Medulla oblongata (tissue), 1 donor: ENCODE data around the gene VPS39.

Experiments used
- DNase-seq: peaks from one replicate; pipeline ENCODE4 v3.0.0-alpha.2; 2015; ENCODE audit errors: extremely low spot score

The VPS39 gene

DNA sequence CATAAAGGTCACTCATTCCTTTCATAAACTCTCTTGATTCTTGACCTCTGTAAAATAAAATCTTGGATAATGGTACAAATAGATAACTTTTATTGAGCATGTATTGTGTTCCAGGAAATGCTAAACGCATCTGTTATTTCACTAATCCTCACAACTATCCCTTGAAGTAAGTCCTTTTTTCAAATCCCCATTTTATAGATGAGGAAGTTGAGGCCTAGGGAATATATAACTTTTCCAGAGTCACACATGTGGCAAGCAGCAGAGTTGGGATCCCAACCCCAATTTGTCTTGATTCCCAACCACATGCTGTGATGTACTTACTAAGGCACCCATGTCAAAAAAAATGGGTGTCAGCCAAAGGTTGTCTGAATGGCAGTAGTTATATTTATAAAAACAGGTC lies 6.3 kb downstream of the VPS39 start:
- no peak for DNase-seq

DNA sequence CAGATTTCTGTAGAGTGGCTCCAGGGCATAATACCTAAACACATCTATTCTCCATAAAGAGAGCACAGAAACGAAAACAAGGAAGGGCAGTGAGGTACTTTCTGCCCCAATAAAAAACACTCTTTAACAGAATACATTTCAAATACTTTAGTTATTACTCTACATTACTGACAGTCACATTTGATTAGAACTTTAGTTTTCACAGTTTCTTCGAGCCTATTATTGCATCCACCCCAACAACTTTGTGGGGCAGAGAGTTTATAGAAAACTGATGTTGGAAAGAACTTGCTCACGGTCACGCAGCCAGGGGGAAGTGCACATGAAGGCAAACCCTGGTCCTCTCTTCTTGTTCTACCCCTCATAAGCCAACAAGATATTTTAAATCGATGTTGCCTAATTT lies 9.0 kb downstream of the VPS39 start:
- no peak for DNase-seq

DNA sequence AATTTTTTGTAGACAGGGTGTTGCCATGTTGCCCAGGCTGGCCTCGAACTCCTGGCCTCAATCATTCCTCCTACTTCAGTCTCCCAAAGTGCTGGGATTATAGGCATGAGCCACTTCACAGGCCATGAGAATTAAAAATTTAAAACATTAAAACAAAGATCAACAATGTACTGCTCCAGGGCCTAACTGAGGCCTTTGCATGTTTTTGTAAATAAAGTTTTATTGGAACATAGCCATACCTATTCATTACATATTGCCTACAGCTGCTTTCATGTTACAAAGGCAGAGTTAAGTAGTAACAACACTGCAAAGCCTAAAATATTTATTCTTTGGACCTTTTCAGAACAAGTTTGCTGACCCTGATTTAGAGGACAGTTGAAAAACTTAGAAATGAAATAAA lies 9.6 kb downstream of the VPS39 start:
- DNase-seq: no peak

DNA sequence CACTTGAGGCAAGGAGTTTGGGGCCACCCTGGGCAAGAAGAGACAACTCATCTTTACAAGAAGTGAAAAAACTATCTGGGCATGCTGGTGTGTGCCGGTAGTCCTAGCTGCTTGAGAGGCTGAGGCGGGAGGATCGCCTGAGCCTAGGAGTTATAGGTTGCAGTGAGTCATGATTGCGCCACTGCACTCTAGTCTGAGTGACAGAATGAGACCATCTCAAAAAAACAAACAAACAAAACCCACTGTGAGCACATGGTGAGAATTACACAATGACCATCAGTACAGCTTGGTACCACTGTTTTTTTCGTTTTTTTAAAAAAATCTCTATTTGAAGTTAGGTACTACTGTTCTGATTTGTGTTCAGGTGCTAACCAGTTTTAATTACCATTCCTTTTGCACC lies 13.6 kb downstream of the VPS39 start:
- no peak for DNase-seq

DNA sequence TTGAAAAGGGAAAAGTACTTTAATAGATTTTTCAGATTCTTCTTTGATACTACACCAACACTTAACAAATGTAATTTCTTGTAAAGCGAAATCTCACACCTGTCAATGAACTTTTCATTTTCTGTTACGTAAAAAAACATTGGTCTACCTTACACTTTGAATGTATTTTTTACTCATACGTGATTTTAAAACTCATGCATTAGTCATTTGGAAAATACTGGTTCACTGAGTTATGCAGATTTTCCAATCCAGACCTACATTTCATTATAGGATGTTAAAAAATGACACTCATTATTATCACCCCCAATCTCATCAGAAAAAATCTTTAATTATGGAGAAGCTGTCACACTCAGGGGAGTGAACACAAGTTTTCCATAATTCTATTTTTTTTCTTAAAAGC lies 14.7 kb downstream of the VPS39 start:
- no peak for DNase-seq

DNA sequence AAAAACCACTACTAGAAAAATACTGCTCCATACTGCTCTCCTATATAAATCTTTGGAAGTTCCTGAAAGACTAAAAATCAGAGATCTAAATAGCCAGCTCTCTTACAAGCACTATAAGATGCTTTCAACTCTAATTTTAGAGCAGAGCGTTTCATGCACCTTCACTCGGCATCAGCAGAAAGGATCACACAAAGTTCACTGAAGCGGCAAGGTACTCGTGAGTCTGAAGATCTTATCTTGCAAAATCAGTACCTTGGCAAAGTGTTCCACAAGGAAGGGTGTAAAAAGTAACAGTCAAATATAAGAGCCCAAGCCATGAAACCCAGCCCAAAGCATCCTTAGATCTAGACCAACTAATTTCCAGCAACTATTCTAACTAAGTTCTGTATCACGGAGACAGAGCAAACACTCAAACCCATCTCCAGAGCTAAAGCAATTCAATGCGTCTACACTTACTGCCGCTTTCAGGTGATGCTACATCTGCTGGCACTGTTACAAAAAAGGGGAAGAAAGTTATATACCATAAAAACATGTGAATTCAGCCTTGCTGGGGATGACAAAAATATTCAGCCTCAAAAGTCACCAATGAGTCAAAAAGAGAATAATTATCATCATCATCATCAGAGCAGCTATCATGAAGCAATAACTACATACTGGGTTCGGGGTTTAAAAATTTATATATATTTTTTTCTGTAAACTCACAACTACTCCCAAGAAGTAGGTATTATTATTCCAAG lies 16.3 kb downstream of the VPS39 start:
- DNase-seq: no peak

DNA sequence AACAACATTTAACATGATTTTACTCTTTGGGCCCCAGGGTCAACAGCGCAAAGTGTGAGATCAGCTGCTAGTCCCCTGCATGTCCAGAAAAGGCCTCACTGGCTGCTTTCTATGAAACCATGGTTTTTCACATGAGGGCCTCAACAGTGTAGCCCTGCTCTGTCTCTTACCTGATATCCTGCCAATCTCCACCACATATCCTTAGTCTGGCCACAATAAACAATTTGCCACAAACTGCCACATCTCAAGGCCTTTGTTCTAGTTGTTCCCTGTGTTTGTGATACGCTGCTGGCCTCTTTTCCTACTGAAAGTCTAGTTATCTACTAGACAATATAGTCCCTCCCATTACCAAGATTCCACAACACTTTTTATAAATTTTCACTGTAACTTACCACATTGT lies 17.7 kb downstream of the VPS39 start:
- DNase-seq: no peak

DNA sequence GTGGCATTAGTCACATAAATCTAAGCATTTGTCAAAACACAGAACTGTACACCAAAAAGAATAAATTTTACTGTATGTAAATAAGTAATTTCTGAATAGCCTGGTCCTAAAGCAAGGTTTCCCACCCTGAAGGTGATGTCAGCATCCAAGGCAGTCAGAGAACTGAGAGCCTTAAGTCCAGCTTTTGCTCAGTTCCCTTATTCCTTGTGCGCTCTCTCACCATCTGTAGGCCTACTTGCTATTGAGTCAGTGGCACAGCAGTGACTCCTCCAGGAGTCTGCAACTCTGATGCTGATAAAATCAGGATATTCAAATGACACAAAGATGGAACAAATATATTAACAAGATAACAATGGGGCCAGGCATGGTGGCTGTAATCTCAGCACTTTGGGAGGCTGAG lies 22.3 kb downstream of the VPS39 start:
- no peak for DNase-seq

DNA sequence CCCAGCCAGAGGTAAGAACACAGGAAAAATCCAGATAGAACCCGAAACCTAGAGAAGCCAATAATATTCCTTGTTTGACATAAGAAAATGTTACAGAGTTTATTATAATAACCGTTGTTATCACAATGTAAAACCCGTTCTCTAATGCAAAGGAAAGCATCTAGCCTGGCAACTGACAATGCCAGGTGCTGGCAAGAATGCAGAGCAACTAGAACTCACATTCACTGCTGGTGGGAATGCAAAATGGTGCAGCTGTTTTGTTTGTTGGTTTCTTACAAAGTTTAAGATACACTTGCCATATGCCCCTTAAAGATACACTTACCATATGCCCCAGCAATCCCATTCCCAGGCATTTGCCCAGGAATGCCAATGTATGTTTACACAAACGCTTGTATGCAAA lies 23.4 kb downstream of the VPS39 start:
- DNase-seq: no peak

DNA sequence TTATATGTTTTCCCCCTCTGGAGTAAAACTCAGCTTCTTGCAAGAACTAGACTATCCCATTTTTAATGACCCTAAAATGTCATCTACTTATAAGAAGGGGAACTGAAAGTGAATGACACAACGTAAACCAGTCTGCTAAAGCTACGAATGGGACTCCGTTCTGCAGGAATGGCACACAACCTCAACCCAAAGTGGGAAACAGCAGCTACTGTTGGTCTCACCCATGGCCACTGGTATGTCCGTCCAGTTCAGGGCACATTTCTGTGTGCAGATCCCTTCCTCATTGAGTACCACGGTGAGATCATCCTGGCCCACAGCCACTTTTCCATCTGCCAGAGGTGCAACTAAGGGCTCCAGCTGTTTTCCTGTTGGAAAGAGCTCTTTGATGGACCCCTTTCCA lies 23.8 kb downstream of the VPS39 start:
- peak; percentile 59 for DNase-seq

DNA sequence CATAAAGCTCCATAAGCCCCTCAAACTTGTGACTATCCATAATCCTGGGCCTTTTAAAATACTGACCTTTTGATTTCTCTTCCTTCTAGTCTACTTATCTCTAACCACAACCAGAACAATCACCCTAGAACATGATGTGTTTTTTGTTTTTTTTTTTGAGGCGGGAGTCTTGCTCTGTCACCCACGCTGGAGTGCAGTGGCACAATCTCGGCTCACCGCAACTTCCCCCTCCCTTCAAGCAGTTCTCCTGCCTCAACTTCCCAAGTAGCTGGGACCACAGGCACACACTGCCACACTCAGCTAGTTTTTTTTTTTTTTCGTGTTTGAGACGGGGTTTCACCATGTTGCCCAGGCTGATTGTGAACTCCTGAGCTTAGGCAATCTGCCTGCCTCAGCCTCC lies 25.1 kb downstream of the VPS39 start:
- peak; percentile 24 for DNase-seq

DNA sequence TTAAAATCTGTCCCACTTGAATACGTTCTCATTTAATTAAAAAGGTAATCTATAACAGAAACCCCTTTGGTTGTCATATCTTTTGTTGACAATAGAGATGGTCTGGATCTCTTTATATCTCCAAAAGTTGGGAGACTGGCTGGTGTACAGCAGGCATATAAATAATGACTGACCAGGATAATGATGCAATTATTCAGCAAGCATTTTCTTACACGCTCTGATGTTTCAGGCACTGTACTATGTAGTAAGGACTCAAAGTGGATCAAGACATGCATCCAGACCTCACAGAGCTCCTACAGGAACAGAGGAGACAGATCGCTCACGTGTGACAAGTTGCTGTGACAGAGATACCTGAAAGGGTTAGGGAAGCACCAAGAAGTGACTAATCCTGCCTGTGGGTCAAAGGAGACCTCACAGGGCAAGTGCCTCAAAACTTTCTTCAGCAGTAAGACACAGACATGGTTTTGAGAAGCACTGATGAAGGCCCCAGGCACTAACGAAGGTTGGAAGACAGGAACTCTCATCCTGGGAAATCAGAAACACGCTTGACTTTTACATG lies 25.7 kb downstream of the VPS39 start:
- DNase-seq: no peak

DNA sequence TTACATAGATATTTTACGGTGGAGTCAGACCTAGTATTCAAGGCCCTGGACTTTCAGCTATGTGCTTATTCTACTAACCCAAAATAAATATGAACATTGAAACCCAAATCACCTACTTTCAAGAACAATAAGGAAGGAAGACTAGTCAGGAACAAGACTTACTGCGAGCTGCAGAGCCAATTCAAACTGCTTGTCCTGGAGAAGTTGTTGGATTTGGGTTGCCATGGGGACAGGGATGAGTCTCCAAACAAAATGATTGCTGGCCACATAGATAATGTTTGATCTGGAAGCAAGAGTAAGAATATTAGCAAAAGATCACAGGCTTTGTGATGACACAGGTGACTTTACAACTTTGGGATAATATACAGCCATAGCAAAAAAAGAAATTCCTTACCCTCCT lies 30.0 kb downstream of the VPS39 start:
- DNase-seq: no peak

DNA sequence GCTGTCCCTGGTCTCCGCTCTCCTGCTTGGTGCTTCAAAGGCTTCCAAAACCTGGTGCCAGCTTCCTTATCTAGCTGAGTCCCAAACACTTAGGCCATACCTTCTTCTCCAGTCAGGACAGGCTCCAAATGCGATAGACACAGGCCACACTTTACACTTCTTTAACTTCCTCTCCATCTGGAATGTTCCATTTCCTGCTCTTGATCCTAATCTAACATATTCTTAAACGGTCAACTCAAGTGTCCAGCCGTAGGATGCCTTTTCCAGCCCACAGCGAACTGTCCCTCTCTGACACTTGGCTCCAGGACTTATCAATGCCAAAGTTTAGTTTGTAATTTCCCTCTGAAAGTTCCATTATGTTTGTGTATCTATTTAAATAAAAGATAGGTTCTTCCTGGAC lies 32.4 kb downstream of the VPS39 start:
- DNase-seq: no peak

DNA sequence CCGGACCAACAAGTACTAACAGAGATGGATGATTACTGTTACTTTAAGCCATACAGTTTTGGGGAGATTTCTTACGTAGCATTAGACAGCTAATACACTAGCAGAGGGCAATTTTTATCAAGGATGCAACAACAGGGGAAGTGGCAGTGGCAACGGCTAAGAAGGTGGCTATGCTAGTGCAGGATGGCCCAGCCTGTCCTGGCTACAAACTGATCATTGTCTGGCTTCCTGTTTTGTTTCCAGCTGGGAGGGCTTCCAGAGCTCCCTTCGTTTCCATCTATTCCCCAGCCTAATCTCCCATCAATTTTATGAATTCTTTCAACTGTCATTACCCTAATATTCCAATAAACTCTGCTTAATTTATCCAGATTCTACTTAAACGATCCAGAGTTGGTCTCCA lies 35.6 kb downstream of the VPS39 start:
- no peak for DNase-seq

DNA sequence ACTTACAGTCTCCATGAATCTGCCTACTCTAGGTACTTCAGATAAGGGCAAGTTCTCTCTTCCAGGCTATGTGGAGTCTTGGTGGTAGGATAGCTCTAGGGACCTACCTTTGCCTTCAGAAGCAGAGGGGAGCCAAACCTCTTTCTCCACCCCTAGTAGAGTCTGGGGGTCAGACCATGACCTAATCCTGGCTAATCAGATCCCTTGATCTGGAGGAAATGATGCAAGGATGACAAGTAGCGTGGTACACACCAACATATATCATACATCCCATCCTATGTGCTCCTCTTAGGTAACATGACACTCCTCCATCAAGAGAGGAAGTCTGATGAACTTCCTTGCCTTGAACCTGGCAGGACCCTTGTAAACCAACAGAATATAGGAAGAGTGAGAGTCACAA lies 36.3 kb downstream of the VPS39 start:
- DNase-seq: no peak

DNA sequence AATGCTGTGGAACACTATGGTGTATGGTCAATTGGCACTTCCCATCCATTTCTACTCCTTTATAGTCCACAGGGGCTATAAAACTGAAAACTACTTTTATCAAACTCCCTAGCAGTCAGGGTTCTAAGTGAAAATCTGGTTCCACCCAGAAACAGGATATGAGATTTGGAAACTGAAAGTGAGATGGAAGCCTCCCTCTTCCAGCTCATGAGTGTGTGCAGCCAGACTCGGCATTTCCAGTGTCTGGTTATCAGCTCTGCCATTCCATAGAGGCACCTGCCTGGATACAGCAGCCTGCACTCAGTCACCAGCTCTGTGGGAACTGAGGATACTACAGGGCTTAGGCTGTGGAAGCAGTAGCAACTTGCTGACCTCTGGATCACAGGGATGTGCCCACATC lies 37.0 kb downstream of the VPS39 start:
- peak; percentile 12 for DNase-seq

DNA sequence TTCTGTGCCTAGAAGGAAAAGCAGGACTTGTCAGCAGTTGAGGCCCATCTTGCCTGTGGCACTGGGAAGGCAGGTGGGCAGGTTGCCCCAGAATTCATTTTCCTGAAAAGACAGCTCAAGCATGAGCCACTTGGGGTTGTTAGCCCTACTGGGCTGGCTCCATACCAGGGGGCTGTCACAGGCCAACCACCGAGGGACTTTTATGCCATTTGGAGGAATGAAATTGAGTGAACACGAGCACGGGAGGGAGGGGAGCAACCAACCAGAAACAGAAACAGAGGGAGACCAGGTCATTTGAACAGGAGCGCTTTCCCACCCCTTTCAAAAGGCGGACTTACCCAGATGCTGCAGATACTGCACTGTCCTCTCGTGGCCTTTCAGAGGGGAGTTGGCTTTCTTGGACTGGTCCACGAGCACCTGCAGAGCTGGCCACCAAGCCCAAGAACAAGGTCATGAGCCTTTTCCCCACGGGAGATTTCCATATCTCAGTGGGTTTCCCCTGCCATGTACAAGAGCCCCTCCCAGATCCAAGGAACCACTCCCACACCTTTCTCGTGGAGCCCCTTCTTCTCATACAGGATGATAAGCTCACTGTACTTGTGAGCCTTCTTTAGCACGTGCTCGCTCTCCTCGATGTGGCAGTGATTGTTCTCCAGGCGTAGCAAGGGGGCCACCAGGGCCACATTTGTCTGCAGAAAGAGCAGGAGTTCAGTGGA lies 41.7 kb downstream of the VPS39 start:
- DNase-seq: no peak

DNA sequence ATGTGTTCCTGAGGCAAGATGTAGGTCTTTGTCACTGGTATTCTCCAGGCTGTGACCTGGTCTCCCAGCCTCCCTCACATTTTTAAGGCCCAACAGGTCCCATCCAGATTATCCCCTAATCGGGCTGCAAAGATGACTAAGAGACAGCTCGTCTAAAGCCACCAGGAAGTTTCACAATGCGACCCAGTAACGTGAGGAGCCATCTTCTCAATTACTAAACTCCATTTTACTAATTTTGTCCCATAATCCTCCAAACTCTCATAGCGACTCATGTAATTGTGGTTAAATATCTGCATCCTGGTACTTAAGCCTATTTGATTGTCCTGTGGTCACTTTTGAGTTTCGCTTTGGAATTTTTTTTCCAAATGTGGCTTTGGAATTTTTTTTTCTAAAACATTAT lies 43.0 kb downstream of the VPS39 start:
- DNase-seq: no peak

DNA sequence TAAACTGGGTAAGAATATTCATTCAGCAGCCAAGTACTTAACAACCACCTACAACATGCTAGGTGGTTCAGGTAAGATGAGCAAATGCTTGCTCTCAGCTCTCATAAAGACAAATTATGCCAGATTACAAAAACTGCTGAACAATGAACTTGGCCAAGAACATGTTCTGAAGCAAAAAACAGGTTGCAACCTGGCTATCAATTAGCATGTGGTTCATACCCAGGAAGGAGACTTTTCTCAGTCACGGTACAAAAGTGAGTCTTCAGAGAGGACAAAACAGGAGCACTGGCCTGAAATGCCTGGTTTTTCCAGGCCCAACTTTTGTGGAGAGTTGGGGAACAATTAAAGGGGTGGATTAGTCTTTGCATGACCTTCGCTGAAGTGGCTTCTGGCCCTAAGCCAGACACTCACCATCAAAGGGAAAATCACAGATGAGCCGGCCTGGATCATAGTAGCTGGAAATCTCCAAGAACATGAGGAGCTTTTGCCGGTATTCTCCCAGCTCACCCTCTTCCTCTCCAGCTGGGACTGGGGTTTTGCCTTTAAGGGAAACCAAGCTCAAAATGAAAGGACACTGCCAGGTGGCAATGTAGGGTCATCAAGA lies 44.1 kb downstream of the VPS39 start:
- no peak for DNase-seq

DNA sequence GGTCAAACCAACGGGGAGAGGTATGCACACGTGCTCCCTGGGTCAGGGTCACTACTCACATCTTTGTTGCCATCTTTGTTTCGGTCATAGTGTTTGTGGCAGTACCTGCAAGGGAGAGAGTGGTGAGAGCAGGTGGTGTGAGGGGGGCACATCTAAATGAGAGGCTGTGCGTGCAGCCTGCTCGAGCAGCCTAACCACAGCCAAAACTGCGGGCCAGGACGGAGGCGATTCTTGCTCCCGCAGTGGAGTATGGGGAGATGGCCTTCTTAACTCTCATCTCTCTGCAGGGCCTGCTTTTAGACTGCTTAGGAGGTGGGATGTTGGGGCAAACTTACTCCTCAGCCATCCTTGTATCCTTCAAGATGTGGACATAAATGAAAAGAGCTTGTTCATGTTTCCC lies 44.8 kb downstream of the VPS39 start:
- no peak for DNase-seq

DNA sequence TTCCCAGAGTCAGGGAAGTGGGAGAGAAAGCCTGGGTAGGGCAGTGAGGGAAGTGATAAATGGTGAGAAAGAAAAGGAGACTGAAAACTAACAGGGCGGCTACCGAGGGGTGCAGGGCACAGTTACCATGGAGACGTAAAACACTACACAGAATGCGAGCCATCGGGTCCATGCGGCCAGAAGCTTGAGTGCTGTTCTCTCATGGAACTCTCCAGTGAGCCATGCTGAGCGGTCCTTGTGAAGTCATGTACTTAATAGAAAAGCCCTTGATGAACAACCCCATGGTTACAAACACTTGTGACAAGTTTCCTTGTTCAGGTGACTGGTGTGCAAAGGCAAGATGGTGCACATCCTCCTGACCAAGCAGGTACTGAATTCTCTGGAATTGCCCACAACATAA lies 48.0 kb downstream of the VPS39 start:
- DNase-seq: no peak
